Breast epithelium (tissue), 4 donors: ENCODE results near the gene ARHGEF25. TPM values are rescaled to one million over a fixed set of nuclear protein-coding genes. Genes with fewer than 3 reads are reported as not detected.
A peak's percentile ranks its signal among the peaks of the same experiment; 100 is the strongest.
"Not testable (repeated sequence)": the region's sequence is repeated elsewhere in the genome, so short reads cannot be mapped to it uniquely, and the experiment has no call there.

Source experiments
- DNase-seq, 2 donors: peaks; one replicate each; pipeline ENCODE4 v3.0.0-alpha.2; 2019; ENCODE audit warnings: low spot score in 2 of 2
- H3K27ac ChIP-seq, 2 donors: fragments of 200-600 bp; sonication (generic) in 1 of 2; one replicate each; pipeline ENCODE4 v1.5.1; 2016 to 2019; ENCODE audit warnings: mild to moderate bottlenecking in 1 of 2
- H3K27me3 ChIP-seq, 2 donors: fragments of 200-600 bp; sonication (generic) in 1 of 2; one replicate each; pipeline versions ENCODE4 v1.5.1 to v1.6.0; 2017 to 2019; ENCODE audit warnings: control low read depth in 1 of 2, mild to moderate bottlenecking in 1 of 2
- H3K36me3 ChIP-seq: fragments of 200-600 bp; one replicate; pipeline ENCODE4 v1.5.1; 2019
- H3K4me1 ChIP-seq, 2 donors: fragments of 200-600 bp; sonication (generic); one replicate each; pipeline ENCODE4 v1.5.1; 2016 to 2019; ENCODE audit warnings: control low read depth in 1 of 2
- H3K4me3 ChIP-seq, 3 donors: fragments of 200-600 bp; sonication (generic); 1 replicate in 2 of 3; 2 replicates in 1 of 3; pipeline ENCODE4 v1.5.1; 2016 to 2019; ENCODE audit warnings: mild to moderate bottlenecking in 3 of 3, moderate library complexity in 2 of 3
- H3K9me3 ChIP-seq, 2 donors: fragments of 200-600 bp; sonication (generic) in 1 of 2; one replicate each; pipeline ENCODE4 v1.5.1; 2016 to 2019; ENCODE audit warnings: control low read depth in 1 of 2
- POLR2A ChIP-seq: fragments of 450-650 bp; IDR thresholded peaks from one replicate; pipeline ENCODE4 v1.6.1; 2016; ENCODE audit warnings: antibody characterized with exemption, mild to moderate bottlenecking, moderate library complexity
- POLR2AphosphoS5 ChIP-seq, 3 donors: sonication (generic); formaldehyde crosslinking; IDR thresholded peaks; one replicate each; pipeline ENCODE4 v1.6.1; 2017; ENCODE audit warnings: antibody characterized with exemption in 3 of 3
- intact Hi-C: fragments of 100-400 bp; cut with DNase I; formaldehyde crosslinking; loops from one replicate; pipeline ENCODE4 v1.15.1; 2023; ENCODE audit warnings: low total_unique reads
- total RNA-seq, 3 donors: library from RNA; depleted of rRNA; stranded (reverse); fragments of >200 nt; gene quantifications; one replicate each; pipeline ENCODE4 v1.1.0, GENCODE V29; 2016
- TF ChIP-seq, protein P1 (sequence below), 3 donors: fragments of 450-650 bp; IDR thresholded peaks; one replicate each; pipeline ENCODE4 v1.5.1; 2016 to 2017; ENCODE audit warnings: antibody characterized with exemption in 3 of 3, mild to moderate bottlenecking in 3 of 3, moderate library complexity in 3 of 3

ARHGEF25 gene
- total RNA-seq, 3 donors from 2014 or later: 8.3 to 28.2 (median 19.2) TPM

- peak in 1 of 2 donors; percentile 7 for DNase-seq
These were observed 18.7 kb downstream of the ARHGEF25 start for GRCh38 chr12:57629897-57630471.

DNA sequence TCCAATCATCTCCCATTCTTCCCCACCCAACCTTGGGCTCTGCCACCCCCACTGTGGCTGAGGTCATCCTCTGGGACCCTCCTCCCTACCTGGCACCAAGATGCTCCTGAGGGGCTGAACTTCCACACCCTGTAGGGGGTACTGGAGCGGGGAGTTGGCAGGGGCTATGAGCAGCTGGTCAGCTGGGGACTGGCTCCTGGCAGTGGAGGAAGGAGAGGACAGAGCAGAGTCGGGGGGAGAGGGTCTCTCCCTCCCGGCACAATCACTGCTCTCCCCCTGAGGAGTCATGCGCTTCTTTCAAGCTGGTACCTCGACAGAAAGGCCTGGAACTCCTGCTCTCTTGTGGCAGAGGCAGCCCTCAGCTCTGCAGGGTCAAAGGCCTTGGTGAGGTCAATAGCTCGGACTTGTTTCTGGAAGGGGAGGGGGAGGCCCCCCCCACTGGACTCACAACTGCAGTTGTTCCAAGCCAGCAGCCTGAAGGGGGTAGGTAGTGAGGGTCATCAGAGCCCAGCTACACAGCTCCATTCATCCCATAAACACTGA is 19.7 kb downstream of the ARHGEF25 start:
- H3K4me3 ChIP-seq: no peak overlapping the region
- peak in 1 of 2 donors; percentile 7 for DNase-seq
- H3K27ac ChIP-seq: no peak overlapping the region
- TF ChIP-seq POLR2AphosphoS5 (IDR thresholded peaks at IDR 0.05) (no peak), POLR2A (no peak)
- TF ChIP-seq, protein P1, sequence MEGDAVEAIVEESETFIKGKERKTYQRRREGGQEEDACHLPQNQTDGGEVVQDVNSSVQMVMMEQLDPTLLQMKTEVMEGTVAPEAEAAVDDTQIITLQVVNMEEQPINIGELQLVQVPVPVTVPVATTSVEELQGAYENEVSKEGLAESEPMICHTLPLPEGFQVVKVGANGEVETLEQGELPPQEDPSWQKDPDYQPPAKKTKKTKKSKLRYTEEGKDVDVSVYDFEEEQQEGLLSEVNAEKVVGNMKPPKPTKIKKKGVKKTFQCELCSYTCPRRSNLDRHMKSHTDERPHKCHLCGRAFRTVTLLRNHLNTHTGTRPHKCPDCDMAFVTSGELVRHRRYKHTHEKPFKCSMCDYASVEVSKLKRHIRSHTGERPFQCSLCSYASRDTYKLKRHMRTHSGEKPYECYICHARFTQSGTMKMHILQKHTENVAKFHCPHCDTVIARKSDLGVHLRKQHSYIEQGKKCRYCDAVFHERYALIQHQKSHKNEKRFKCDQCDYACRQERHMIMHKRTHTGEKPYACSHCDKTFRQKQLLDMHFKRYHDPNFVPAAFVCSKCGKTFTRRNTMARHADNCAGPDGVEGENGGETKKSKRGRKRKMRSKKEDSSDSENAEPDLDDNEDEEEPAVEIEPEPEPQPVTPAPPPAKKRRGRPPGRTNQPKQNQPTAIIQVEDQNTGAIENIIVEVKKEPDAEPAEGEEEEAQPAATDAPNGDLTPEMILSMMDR (IDR thresholded peaks at IDR 0.05): no peak
- H3K9me3 ChIP-seq: no peaks in the 10 kb centered on the region
- peaks cover 4 to 10% of the 10 kb centered on the region in 2 donors for H3K4me1 ChIP-seq
- intact Hi-C loops: no loop called here
- H3K27me3 ChIP-seq: peaks cover 0 to 17% of the 10 kb centered on the region in 2 donors
- no peaks in the 10 kb centered on the region for H3K36me3 ChIP-seq

More at GRCh38 chr12:57629897-57630471, 18.7 kb downstream of the ARHGEF25 start:
- no peak for TF ChIP-seq POLR2AphosphoS5 (IDR thresholded peaks at IDR 0.05)
- TF ChIP-seq POLR2A: no peak
- TF ChIP-seq, protein P1 (IDR thresholded peaks at IDR 0.05): no peak
- no peak overlapping the region for H3K4me3 ChIP-seq
- H3K9me3 ChIP-seq: no peaks in the 10 kb centered on the region
- intact Hi-C loops: no loop called here
- H3K27me3 ChIP-seq: peaks cover 0 to 17% of the 10 kb centered on the region in 2 donors
- no peak overlapping the region for H3K27ac ChIP-seq
- peaks cover 4 to 10% of the 10 kb centered on the region in 2 donors for H3K4me1 ChIP-seq
- no peaks in the 10 kb centered on the region for H3K36me3 ChIP-seq

DNA sequence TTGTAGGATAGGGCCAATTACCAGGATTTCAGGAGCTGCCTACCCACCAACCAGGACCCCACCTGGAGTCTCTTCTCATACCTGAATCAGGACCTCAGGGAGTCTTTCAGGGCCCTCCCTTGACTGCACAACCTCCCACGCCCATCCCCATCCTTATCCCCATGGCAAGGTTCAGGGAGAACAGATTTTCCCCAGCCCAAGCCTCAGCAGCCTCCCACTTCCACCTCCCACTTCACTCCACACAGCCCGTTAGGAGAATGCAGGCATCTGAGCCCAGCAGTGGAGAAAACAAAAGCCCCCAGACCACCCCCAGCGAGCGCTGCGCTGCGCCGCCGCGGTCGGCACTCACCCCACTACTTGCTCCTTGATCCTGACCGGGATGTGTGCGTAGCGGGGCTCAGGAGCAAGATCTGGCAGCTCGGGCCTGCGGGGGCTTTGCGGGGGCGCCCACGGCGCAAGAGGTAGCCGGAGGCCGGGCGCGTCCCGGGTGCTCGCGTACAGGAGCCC is 20.4 kb downstream of the ARHGEF25 start:
- DNase-seq: peak in 1 of 2 donors; percentile 15
- H3K27me3 ChIP-seq: peaks cover 0 to 13% of the 10 kb centered on the region in 2 donors

DNA sequence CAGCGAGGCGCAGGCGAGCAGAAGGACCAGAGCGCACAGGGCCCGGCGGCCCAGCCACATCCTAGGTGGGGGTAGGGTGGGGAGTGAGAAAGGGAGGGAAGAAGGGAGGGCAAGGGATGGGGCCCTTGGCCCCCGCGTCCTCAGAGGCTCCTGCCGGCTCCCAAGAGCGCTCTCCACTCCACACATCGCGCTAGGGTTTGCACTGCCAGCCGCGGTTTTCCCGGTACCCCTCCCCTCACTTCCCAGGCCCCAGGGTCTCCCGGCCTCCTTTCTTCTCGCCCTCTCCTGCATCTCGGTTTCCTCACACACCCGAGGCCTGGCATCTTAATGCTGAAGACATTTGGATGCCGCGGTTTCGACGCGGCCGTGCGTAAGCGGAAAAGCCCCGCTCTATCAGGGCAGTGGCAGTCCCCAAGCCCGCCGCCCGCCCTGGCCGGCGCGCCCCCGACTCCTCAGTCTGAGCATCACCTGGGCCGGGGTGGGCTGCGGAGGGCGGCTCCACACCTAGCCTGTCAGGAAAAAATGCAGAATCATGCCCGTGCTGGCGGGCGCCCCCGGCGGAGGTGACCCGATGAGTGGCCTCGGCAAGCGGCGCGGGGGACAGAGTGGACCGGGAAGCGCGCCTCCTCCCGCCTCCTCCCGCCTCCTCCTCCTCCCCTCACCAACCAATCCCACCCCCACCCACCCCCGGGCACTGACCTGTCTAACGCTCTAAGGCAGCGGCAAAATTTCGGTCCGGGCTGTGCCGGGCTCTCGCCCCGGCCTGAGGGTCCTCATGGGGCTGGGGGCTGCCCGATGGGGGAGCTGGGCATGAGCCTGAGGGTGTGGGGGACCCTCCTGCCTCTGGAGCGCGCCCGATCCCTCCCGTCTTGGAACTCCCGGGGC is 21.1 kb downstream of the ARHGEF25 start:
- Histone ChIP-seq H3K27me3 (peaks cover 0 to 11% of the 10 kb centered on the region in 2 donors), H3K27ac (no peak overlapping the region), H3K4me3 (peak overlapping the region; percentile 39 to 81 (median 55)), H3K4me1 (peaks cover 4 to 10% of the 10 kb centered on the region in 2 donors), H3K36me3 (no peaks in the 10 kb centered on the region), H3K9me3 (no peaks in the 10 kb centered on the region)
- no peak for TF ChIP-seq POLR2A
- TF ChIP-seq POLR2AphosphoS5 (IDR thresholded peaks at IDR 0.05): no peak
- TF ChIP-seq, protein P1 (IDR thresholded peaks at IDR 0.05): no peak
- intact Hi-C loops: no loop called here
- peak in 1 of 2 donors; percentile 17 for DNase-seq

More for the DNA sequence above, 20.4 kb downstream of the ARHGEF25 start:
- peaks cover 4 to 10% of the 10 kb centered on the region in 2 donors for H3K4me1 ChIP-seq
- peak overlapping the region; percentile 39 to 81 (median 55) for H3K4me3 ChIP-seq
- H3K27ac ChIP-seq: no peak overlapping the region
- H3K36me3 ChIP-seq: no peaks in the 10 kb centered on the region
- intact Hi-C loops: no loop called here
- no peak for TF ChIP-seq POLR2A
- H3K9me3 ChIP-seq: no peaks in the 10 kb centered on the region

DNA sequence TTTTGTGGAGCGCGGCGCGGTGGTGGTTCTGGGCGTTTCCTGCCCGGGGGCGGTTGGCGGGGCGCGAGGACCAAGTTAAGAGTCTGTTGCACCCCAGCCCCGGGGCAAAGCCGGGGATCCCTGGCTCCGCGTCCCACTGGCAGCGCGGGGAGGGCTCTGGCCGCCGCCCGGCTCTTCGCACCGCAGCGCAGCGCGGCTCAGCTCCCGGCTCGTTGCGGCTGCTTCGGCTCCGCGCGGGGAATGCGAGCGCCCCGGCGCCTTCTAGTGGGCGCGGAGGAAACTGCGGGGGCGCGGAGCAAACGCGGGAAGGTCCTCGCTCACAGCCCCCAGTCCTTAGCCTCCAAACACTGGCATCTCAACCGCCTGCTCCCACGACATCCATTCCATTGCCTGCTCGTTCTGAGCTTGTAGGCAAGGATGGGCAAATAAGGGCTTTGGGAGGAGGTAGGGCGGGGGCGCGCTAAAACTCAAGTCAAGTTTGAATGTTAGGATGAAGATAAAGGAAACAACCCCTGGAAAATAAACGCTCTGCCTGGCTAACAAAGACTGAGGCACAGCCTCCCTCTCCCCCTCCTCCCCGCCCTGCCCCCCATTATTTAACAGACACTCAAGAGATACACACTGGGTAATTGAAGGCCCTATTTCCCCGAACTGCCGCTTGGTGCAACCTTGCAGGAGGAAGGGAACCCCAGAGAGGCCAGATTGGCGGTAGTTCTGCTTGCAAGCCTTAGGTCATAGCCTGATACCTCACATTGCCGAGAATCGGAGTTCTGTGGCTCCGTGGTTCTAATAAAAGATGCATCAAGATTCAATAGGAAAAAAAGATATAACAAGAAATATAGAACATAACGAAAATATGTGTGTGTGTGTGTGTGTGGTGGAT is 22.0 kb downstream of the ARHGEF25 start, which contains the start of gene B4GALNT1:
Gene B4GALNT1 (minus strand): TSS at position 244 of the 883 bp plus-strand sequence. CDS start 1,069 bp downstream, outside the sequence.
- no peak within 1 kb of the TSS for H3K27ac ChIP-seq
- intact Hi-C loops: no loop called here
- H3K36me3 ChIP-seq: no peaks in the 10 kb centered on the region
- H3K27me3 ChIP-seq: peaks cover 0 to 11% of the 10 kb centered on the region in 2 donors
- peaks cover 4 to 10% of the 10 kb centered on the region in 2 donors for H3K4me1 ChIP-seq
- no peaks in the 10 kb centered on the region for H3K9me3 ChIP-seq
- H3K4me3 ChIP-seq: peak within 1 kb of the TSS; percentile 39 to 81 (median 55)
- TF ChIP-seq POLR2A (no peak), POLR2AphosphoS5 (IDR thresholded peaks at IDR 0.05) (no peak)
- TF ChIP-seq, protein P1 (IDR thresholded peaks at IDR 0.05): peak; percentile 64 to 89 (median 85)
- peak in 1 of 2 donors; percentile 18 for DNase-seq

- H3K9me3 ChIP-seq, H3K27ac ChIP-seq, DNase-seq, intact Hi-C loops, H3K36me3 ChIP-seq, H3K4me3 ChIP-seq, H3K4me1 ChIP-seq: not testable (repeated sequence)
- peaks cover 0 to 12% of the 10 kb centered on the region in 2 donors for H3K27me3 ChIP-seq
These were observed 25.5 kb downstream of the ARHGEF25 start for GRCh38 chr12:57636731-57637130.
